ENCODE measurements around the gene CLASP1.

DNA sequence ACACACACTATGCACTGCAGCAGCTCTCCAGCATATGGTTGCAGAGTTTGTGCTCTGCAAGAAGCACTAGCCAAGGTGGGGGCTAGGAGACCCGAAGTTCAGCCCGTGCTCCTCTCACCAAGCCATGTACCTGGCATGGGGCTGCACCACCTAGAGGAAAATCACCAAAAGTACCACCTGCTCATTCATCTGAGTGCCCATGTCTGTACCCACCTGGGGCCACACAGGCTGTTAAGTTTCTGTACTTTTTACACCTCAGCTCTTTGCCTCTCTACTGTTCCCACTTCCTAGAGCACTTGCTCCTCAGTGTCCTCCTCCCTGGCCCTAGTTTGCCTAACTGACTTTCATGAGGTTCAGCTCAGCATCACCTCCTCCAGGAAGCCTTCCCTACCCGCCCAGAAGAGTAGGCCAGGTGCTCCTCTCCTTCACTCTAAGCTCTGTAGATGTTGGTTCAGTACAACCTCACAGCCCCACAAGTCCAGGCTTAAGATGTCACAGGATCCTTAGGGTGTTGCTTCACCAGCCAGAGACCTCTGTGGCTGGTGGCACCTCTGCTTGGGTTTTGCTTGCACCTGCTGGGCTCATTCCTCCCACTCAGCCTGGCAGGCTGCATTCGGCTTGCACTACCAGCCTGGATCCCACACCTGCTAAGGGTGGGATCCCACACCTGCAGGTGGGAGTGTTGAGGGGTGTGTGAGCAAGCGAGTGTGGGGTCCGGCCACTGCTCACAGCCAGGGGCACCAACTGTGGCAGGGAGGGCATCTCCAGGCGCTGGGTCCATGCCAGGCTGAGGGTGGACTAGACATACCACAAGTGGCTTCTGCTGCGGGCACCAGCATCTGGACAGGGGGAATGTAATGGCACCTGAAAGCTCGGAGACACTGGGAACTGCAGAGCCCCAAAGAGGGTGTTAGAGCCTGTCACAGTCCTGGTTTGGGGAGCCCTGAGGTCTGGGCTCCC, 354.1 kb downstream of the CLASP1 start:
- TF ChIP-seq CTCF (IDR thresholded peaks at IDR 0.05; ENCODE audit: poor library complexity), result no peak
- TF ChIP-seq EZH2 (IDR thresholded peaks at IDR 0.05; ENCODE audit: borderline replicate concordance), result no peak
- TF ChIP-seq EZH2phosphoT487 (IDR thresholded peaks at IDR 0.05; ENCODE audit: low read depth, severe bottlenecking, unreplicated experiment), result no peak

Data from hepatocyte (in vitro differentiated cells).